K562 (cell line): Measurements from ENCODE around the gene CPED1. TPM values are rescaled to one million over a fixed set of nuclear protein-coding genes. Genes with fewer than 3 reads are reported as not detected.

Experiments
- ATAC-seq: fragments of 200-7000 bp; cut with Tn5 transposase; 3 replicates; pipeline ENCODE4 v1.9.1; 2020; ENCODE audit warnings: moderate library complexity
- BruUV-seq: library from RNA; stranded (reverse); fragments of 400-500 nt; replicated peaks from 2 replicates; lab custom pipeline; 2021; lab: Mats Ljungman, UMichigan
- CTCF ChIA-PET: fragments of 300-600 bp; formaldehyde crosslinking; extraction: SDS; loops from one replicate; lab custom pipeline; 2021; ENCODE audit warnings: low intra/inter-chr PET ratio; lab: Yijun Ruan, JAX
- POLR2A ChIA-PET: fragments of 300-600, 350-650 bp; sonication (Branson Sonifier 250); formaldehyde crosslinking; extraction: SDS; loops from one replicate; lab custom pipeline; 2021; ENCODE audit warnings: antibody characterized with exemption, inconsistent platforms; lab: Yijun Ruan, JAX
- DNase-seq, 4 experiments: peaks; one replicate each; pipeline versions ENCODE4 v3.0.0 to v3.0.0-alpha.2; 2011 to 2018; ENCODE audit warnings: low spot score in 3 of 4, mixed read lengths in 3 of 4; ENCODE audit errors: extremely low read depth in 1 of 4
- FAIRE-seq: peaks from 2 replicates; lab custom pipeline; 2011; peaks lifted over from hg19 to GRCh38; lab: Jason Lieb, UNC
- H2AFZ ChIP-seq: 2 replicates; pipeline ENCODE4 v1.6.0; 2011; ENCODE audit warnings: low read depth, low read length, control low read depth, inconsistent platforms
- H3K27ac ChIP-seq: fragments of 200-600 bp; 3 replicates; pipeline ENCODE4 v1.8.0; 2011; ENCODE audit warnings: low read depth, mild to moderate bottlenecking, control low read depth, inconsistent platforms, low read length, moderate library complexity, mixed read lengths; ENCODE audit errors: extremely low read depth
- H3K27me3 ChIP-seq, 2 experiments: fragments of 300-600 bp in 1 of 2; 2 replicates in 1 of 2; 3 replicates in 1 of 2; pipeline versions ENCODE4 v1.6.0 to v1.8.0; 2011; ENCODE audit warnings: inconsistent platforms in 2 of 2, low read length in 2 of 2, mild to moderate bottlenecking in 1 of 2, mixed read lengths in 1 of 2, moderate library complexity in 1 of 2; ENCODE audit not compliant: control insufficient read depth in 2 of 2, insufficient read depth in 2 of 2
- H3K36me3 ChIP-seq: fragments of 300-600 bp; 3 replicates; pipeline ENCODE4 v1.8.0; 2011; ENCODE audit warnings: mild to moderate bottlenecking, low read length, inconsistent platforms; ENCODE audit not compliant: control insufficient read depth, insufficient read depth
- H3K4me1 ChIP-seq, 2 experiments: fragments of 200-600 bp in 1 of 2; replicated peaks in 1 of 2; 2 replicates in 1 of 2; 3 replicates in 1 of 2; pipeline versions ENCODE4 v1.5.1 to v1.8.0; 2011; ENCODE audit warnings: inconsistent platforms in 2 of 2, low read length in 2 of 2, mild to moderate bottlenecking in 1 of 2, mixed read lengths in 1 of 2, moderate library complexity in 1 of 2; ENCODE audit not compliant: control insufficient read depth in 2 of 2, insufficient read depth in 2 of 2
- H3K4me2 ChIP-seq: 2 replicates; pipeline ENCODE4 v1.6.1; 2011; ENCODE audit warnings: low read length, control low read depth, inconsistent platforms, mixed read lengths; ENCODE audit not compliant: insufficient read depth
- H3K4me3 ChIP-seq: fragments of 200-600 bp; sonication (generic), shearing (Covaris generic); 2 replicates; pipeline ENCODE4 v1.5.1; 2016; ENCODE audit warnings: control low read depth, inconsistent platforms
- H3K79me2 ChIP-seq: fragments of 200-600 bp; 3 replicates; pipeline ENCODE4 v1.8.0; 2011; ENCODE audit warnings: low read length, inconsistent platforms; ENCODE audit not compliant: control insufficient read depth, insufficient read depth
- H3K9ac ChIP-seq, 2 experiments: 2 replicates each; pipeline versions ENCODE4 v1.6.0 to v1.6.1; 2011; ENCODE audit warnings: low read depth in 2 of 2, low read length in 2 of 2, control low read depth in 1 of 2, inconsistent platforms in 1 of 2, mild to moderate bottlenecking in 1 of 2, mixed read lengths in 1 of 2; ENCODE audit not compliant: insufficient read depth in 1 of 2
- H3K9me1 ChIP-seq: one replicate; pipeline ENCODE4 v1.6.0; 2011; ENCODE audit warnings: inconsistent platforms, mild to moderate bottlenecking, low read length, moderate library complexity; ENCODE audit not compliant: control insufficient read depth, insufficient read depth
- H3K9me3 ChIP-seq: replicated peaks from 2 replicates; pipeline ENCODE4 v1.5.1; 2011; ENCODE audit warnings: low read depth, low read length, inconsistent platforms; ENCODE audit not compliant: control insufficient read depth, insufficient read depth
- H4K20me1 ChIP-seq: replicated peaks from 2 replicates; pipeline ENCODE4 v1.6.1; 2011; ENCODE audit warnings: low read length, inconsistent platforms, mixed read lengths; ENCODE audit not compliant: control insufficient read depth, insufficient read depth
- CBX1 ChIP-seq: sonication (generic); IDR thresholded peaks from 2 replicates; pipeline ENCODE4 v1.6.1; 2016; ENCODE audit warnings: antibody characterized with exemption, low read depth, mild to moderate bottlenecking
- CREM ChIP-seq: IDR thresholded peaks from 2 replicates; pipeline ENCODE4 v1.6.1; 2014; ENCODE audit warnings: antibody characterized with exemption, low read depth
- HDAC8 ChIP-seq: fragments of 450-650 bp; IDR thresholded peaks from 2 replicates; pipeline ENCODE4 v1.6.1; 2016; ENCODE audit warnings: mild to moderate bottlenecking, missing genetic modification characterization, moderate library complexity, missing compliant biosample characterization
- HIVEP1 ChIP-seq: fragments of 250-450 bp; sonication (Bioruptor Pico); IDR thresholded peaks from 2 replicates; pipeline ENCODE4 v1.4.0; 2020; ENCODE audit warnings: mild to moderate bottlenecking
- LCOR ChIP-seq: sonication (generic); formaldehyde crosslinking; IDR thresholded peaks from 2 replicates; pipeline ENCODE4 v1.8.0; 2022; ENCODE audit warnings: mild to moderate bottlenecking, missing genetic modification reagents
- NRF1 ChIP-seq, 2 experiments: fragments of 450-650 bp; IDR thresholded peaks in 1 of 2; conservative IDR thresholded peaks in 1 of 2; 2 replicates each; pipeline ENCODE4 v1.6.1; 2014; ENCODE audit warnings: mild to moderate bottlenecking in 2 of 2
- PCBP2 ChIP-seq: fragments of 200-400 bp; formaldehyde crosslinking; IDR thresholded peaks from 2 replicates; pipeline ENCODE4 v1.6.1; 2018; ENCODE audit warnings: low read length, low read depth, mild to moderate bottlenecking, moderate library complexity; ENCODE audit not compliant: poor library complexity, severe bottlenecking
- WHSC1 ChIP-seq: IDR thresholded peaks from one replicate; pipeline ENCODE4 v1.6.1; 2012; ENCODE audit warnings: low read length, control low read depth, inconsistent platforms
- ZNF134 ChIP-seq: fragments of 250-450 bp; sonication (Bioruptor Pico); conservative IDR thresholded peaks from 2 replicates; pipeline ENCODE4 v1.4.0; 2020
- ZNF444 ChIP-seq: fragments of 250-450 bp; sonication (Bioruptor Pico); IDR thresholded peaks from 2 replicates; pipeline ENCODE4 v1.4.0; 2020; ENCODE audit warnings: mild to moderate bottlenecking, moderate library complexity
- WGBS: fragments of 100-300 bp; shearing (Covaris generic); methylation state at CpG from one replicate; pipeline ENCODE4 v1.1.6; 2016; ENCODE audit warnings: low coverage, mixed read lengths; ENCODE audit not compliant: insufficient coverage; ENCODE audit errors: missing lambda C conversion rate; 5-methylcytosine and 5-hydroxymethylcytosine counted together
- in situ Hi-C: fragments of 300-500 bp; cut with MboI; formaldehyde crosslinking; loops from 4 replicates; pipeline ENCODE4 v1.15.0; 2018; ENCODE audit warnings: inconsistent platforms, mixed read lengths
- intact Hi-C: fragments of 100-400 bp; cut with micrococcal nuclease; formaldehyde crosslinking; loops from 2 replicates; pipeline ENCODE4 v1.14.2; 2022
- polyA plus RNA-seq, 8 experiments: library from polyadenylated mRNA; depleted of rRNA in 4 of 8; stranded (reverse) in 5 of 8; unstranded in 3 of 8; fragments of >200 nt; fragmentation: Nextera tagmentation in 2 of 8; fragmentation: Illumina TruSeq in 1 of 8; extraction: Ambion mirVana in 2 of 8; extraction: Trizol in 1 of 8; gene quantifications; 2 replicates each; pipeline versions ENCODE4 v1.2.1 to v1.2.3, GENCODE V29; 2011 to 2014; ENCODE audit warnings: inconsistent platforms in 1 of 8, missing spikeins in 1 of 8
- total RNA-seq, 7 experiments: library from RNA; depleted of rRNA in 6 of 7; stranded (reverse); fragments of >200 nt in 6 of 7; fragmentation: Illumina TruSeq in 2 of 7; extraction: Trizol in 2 of 7; gene quantifications; 2 replicates each; pipeline versions ENCODE4 v1.2.1 to v1.2.3, GENCODE V29; 2011 to 2021; ENCODE audit warnings: low replicate concordance in 1 of 7
- TF ChIP-seq, protein P1 (sequence below), 2 experiments: fragments of 450-650 bp; formaldehyde crosslinking in 1 of 2; IDR thresholded peaks; 2 replicates each; pipeline versions ENCODE4 v1.4.0 to v1.6.1; 2014 to 2020; ENCODE audit warnings: mild to moderate bottlenecking in 2 of 2, borderline replicate concordance in 1 of 2, low read depth in 1 of 2
- TF ChIP-seq, protein P2 (sequence below): fragments of 450-650 bp; IDR thresholded peaks from 2 replicates; pipeline ENCODE4 v1.6.1; 2017; ENCODE audit warnings: mild to moderate bottlenecking, moderate library complexity

Gene CPED1
- total and polyA plus RNA-seq, 9 of the 15 experiments (the other 6 are each of a cell fraction or from before 2014, with no cell fraction given) = 195 to 393 (median 290) TPM

DNA sequence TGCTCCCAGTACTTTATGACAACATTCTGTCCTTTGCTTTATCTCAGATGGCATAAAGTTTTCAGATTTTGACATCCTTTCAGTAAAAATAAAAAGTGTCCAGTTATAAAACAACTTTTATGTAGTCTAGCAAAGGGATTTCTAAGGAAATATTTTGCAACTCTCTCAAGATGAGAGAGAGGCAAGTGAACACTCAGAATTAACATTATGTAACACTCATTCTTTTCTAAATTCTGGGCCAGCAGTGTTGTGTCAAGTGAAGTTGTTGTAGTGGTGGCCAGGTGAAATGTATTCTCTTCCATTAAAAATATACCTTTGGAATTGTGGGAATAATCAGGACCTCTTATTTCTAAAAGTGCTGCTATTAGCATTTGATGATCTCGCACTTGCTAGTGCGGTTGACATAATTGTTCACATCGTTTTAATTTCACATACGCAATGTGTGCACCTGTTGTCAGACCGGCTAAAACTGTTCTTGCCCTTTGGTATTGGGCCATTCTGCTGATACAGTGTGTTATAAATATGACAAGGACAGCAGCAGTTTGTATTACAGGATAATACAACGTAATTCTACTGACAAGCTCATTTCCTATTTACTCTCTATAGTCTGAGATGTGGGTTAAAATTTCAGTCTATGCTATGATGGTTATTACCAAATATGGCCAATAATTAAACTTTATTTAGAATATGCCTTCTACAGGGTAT lies 23.8 kb downstream of the CPED1 start:
- H3K79me2 ChIP-seq = peaks cover 97% of the 10 kb centered on the region
- no peak for DNase-seq
- WGBS = 97% methylated on average over 6 of the region's 6 CpGs
- ChIA-PET POLR2A (interaction anchor here (1.9 to 2.5 kb wide), 2 partner anchors 12 to 64 kb away, joined by 6 to 9 read pairs; no protein-coding TSS in a partner anchor), CTCF (no interaction called here)
- no peak overlapping the region for H2AFZ ChIP-seq
- ATAC-seq = no peak
- in situ Hi-C loops (no loop called here), intact Hi-C loops (no loop called here)
- no peak for FAIRE-seq
- H3K4me1 ChIP-seq = peaks cover 4 to 31% of the 10 kb centered on the region in 2 experiments; a peak in 3 of 5 replicates
- TF ChIP-seq, protein P1, sequence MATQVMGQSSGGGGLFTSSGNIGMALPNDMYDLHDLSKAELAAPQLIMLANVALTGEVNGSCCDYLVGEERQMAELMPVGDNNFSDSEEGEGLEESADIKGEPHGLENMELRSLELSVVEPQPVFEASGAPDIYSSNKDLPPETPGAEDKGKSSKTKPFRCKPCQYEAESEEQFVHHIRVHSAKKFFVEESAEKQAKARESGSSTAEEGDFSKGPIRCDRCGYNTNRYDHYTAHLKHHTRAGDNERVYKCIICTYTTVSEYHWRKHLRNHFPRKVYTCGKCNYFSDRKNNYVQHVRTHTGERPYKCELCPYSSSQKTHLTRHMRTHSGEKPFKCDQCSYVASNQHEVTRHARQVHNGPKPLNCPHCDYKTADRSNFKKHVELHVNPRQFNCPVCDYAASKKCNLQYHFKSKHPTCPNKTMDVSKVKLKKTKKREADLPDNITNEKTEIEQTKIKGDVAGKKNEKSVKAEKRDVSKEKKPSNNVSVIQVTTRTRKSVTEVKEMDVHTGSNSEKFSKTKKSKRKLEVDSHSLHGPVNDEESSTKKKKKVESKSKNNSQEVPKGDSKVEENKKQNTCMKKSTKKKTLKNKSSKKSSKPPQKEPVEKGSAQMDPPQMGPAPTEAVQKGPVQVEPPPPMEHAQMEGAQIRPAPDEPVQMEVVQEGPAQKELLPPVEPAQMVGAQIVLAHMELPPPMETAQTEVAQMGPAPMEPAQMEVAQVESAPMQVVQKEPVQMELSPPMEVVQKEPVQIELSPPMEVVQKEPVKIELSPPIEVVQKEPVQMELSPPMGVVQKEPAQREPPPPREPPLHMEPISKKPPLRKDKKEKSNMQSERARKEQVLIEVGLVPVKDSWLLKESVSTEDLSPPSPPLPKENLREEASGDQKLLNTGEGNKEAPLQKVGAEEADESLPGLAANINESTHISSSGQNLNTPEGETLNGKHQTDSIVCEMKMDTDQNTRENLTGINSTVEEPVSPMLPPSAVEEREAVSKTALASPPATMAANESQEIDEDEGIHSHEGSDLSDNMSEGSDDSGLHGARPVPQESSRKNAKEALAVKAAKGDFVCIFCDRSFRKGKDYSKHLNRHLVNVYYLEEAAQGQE (IDR thresholded peaks at IDR 0.05; ENCODE audit: borderline replicate concordance) = no peak
- TF ChIP-seq, protein P1 (CRISPR knock-in tag; IDR thresholded peaks at IDR 0.05; ENCODE audit: low read depth) = no peak
- TF ChIP-seq ZNF134 (CRISPR knock-in tag) (no peak), ZNF444 (CRISPR knock-in tag) (no peak), CBX1 (no peak), LCOR (no peak), HIVEP1 (CRISPR knock-in tag) (no peak), CREM (no peak), WHSC1 (no peak), HDAC8 (tag) (no peak), NRF1 (conservative IDR thresholded peaks at IDR 0.05 in 1 of 2, IDR thresholded peaks at IDR 0.05 in 1 of 2) (no peak), PCBP2 (no peak)
- TF ChIP-seq, protein P2, sequence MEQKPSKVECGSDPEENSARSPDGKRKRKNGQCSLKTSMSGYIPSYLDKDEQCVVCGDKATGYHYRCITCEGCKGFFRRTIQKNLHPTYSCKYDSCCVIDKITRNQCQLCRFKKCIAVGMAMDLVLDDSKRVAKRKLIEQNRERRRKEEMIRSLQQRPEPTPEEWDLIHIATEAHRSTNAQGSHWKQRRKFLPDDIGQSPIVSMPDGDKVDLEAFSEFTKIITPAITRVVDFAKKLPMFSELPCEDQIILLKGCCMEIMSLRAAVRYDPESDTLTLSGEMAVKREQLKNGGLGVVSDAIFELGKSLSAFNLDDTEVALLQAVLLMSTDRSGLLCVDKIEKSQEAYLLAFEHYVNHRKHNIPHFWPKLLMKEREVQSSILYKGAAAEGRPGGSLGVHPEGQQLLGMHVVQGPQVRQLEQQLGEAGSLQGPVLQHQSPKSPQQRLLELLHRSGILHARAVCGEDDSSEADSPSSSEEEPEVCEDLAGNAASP = no peak
- H3K36me3 ChIP-seq = peaks cover 92% of the 10 kb centered on the region
- H3K27me3 ChIP-seq = no peaks in the 10 kb centered on the region
- no peak overlapping the region for H3K9ac ChIP-seq
- H3K27ac ChIP-seq = no peak overlapping the region
- H4K20me1 ChIP-seq = no peaks in the 10 kb centered on the region; the same call in 1 of the 2 replicates
- no peaks in the 10 kb centered on the region for H3K9me1 ChIP-seq
- no peak overlapping the region for H3K4me2 ChIP-seq
- H3K4me3 ChIP-seq = no peak overlapping the region
- no TSS peak for BruUV-seq
- H3K9me3 ChIP-seq = no peaks in the 10 kb centered on the region
